GM12878 (cell line): ENCODE results near the gene RBM19. TPM values are rescaled to one million over a fixed set of nuclear protein-coding genes. Genes with fewer than 3 reads are reported as not detected.

Source experiments
- ATAC-seq: fragments of 200-7000 bp; cut with Tn5 transposase; 3 replicates; pipeline ENCODE4 v1.9.1; 2020; ENCODE audit warnings: mild to moderate bottlenecking, moderate library complexity
- BruUV-seq: library from RNA; stranded (reverse); fragments of 400-500 nt; replicated peaks from 2 replicates; lab custom pipeline; 2021; lab: Mats Ljungman, UMichigan
- CTCF ChIA-PET: fragments of 300-600 bp; sonication (Branson Sonifier 250); formaldehyde crosslinking; extraction: SDS; loops from one replicate; lab custom pipeline; 2021; ENCODE audit warnings: inconsistent platforms; lab: Yijun Ruan, JAX
- POLR2A ChIA-PET: fragments of 350-600 bp; formaldehyde crosslinking; extraction: SDS; loops from one replicate; lab custom pipeline; 2021; ENCODE audit warnings: inconsistent platforms; lab: Charles Lee
- RAD21 ChIA-PET: fragments of 300-600 bp; sonication (Branson Sonifier 250); formaldehyde crosslinking; loops from one replicate; lab custom pipeline; 2023; ENCODE audit warnings: antibody characterized with exemption; ENCODE audit not compliant: unreplicated experiment; lab: Charles Lee
- SMC1A ChIA-PET: fragments of 300-600 bp; sonication (Branson Sonifier 250); formaldehyde crosslinking; loops from one replicate; lab custom pipeline; 2023; ENCODE audit not compliant: unreplicated experiment, uncharacterized antibody; lab: Charles Lee
- DNase-seq: peaks from one replicate; pipeline ENCODE4 v3.0.0-alpha.2; 2011; ENCODE audit warnings: low read depth, low spot score
- FAIRE-seq: peaks from 3 replicates; lab custom pipeline; 2011; peaks lifted over from hg19 to GRCh38; lab: Jason Lieb, UNC
- H2AFZ ChIP-seq: 2 replicates; pipeline ENCODE4 v1.6.0; 2011; ENCODE audit warnings: low read depth, low read length, control low read depth; ENCODE audit not compliant: control insufficient read depth
- H3K27ac ChIP-seq: 2 replicates; pipeline ENCODE4 v1.5.1; 2011; ENCODE audit warnings: control low read depth; ENCODE audit not compliant: control insufficient read depth, insufficient read depth
- H3K27me3 ChIP-seq, 2 experiments: replicated peaks in 1 of 2; 2 replicates each; pipeline versions ENCODE4 v1.6.0 to v1.6.1; 2011; ENCODE audit warnings: low read length in 1 of 2; ENCODE audit not compliant: control insufficient read depth in 2 of 2, insufficient read depth in 2 of 2
- H3K36me3 ChIP-seq, 2 experiments: 2 replicates each; pipeline ENCODE4 v1.5.1; 2011; ENCODE audit warnings: low read length in 1 of 2; ENCODE audit not compliant: control insufficient read depth in 2 of 2, insufficient read depth in 2 of 2
- H3K4me1 ChIP-seq: 2 replicates; pipeline ENCODE4 v1.6.1; 2011; ENCODE audit warnings: mild to moderate bottlenecking, low read length, moderate library complexity, mixed read lengths; ENCODE audit not compliant: control insufficient read depth, insufficient read depth
- H3K4me2 ChIP-seq: 2 replicates; pipeline ENCODE4 v1.6.0; 2011; ENCODE audit warnings: control low read depth; ENCODE audit not compliant: control insufficient read depth, insufficient read depth
- H3K4me3 ChIP-seq: fragments of 200-600 bp; sonication (generic); 2 replicates; pipeline ENCODE4 v1.5.1; 2016
- H3K79me2 ChIP-seq: 2 replicates; pipeline ENCODE4 v1.6.0; 2011; ENCODE audit warnings: low read length; ENCODE audit not compliant: control insufficient read depth, insufficient read depth
- H3K9ac ChIP-seq: 2 replicates; pipeline ENCODE4 v1.8.0; 2011; ENCODE audit warnings: low read length, control low read depth, mixed read lengths; ENCODE audit not compliant: control insufficient read depth, insufficient read depth
- H3K9me3 ChIP-seq: replicated peaks from 3 replicates; pipeline ENCODE4 v1.5.1; 2011; ENCODE audit warnings: mild to moderate bottlenecking, low read length; ENCODE audit not compliant: control insufficient read depth, insufficient read depth
- H4K20me1 ChIP-seq: 2 replicates; pipeline ENCODE4 v1.6.0; 2011; ENCODE audit not compliant: control insufficient read depth, insufficient read depth
- CUX1 ChIP-seq: IDR thresholded peaks from 2 replicates; pipeline ENCODE4 v1.6.1; 2012; ENCODE audit warnings: improper control_type of control experiment, low read depth, low read length; ENCODE audit not compliant: insufficient replicate concordance
- EP300 ChIP-seq, 2 experiments: fragments of 150-350 bp in 1 of 2; IDR thresholded peaks; 2 replicates each; pipeline ENCODE4 v1.6.1; 2011 to 2012; ENCODE audit warnings: low read depth in 2 of 2, low read length in 2 of 2, borderline replicate concordance in 1 of 2, improper control_type of control experiment in 1 of 2, inconsistent platforms in 1 of 2; ENCODE audit not compliant: control insufficient read depth in 1 of 2
- ETV6 ChIP-seq, 2 experiments: fragments of 450-650 bp in 1 of 2; IDR thresholded peaks in 1 of 2; conservative IDR thresholded peaks in 1 of 2; 2 replicates each; pipeline ENCODE4 v1.6.1; 2014; ENCODE audit warnings: antibody characterized with exemption in 1 of 2, borderline replicate concordance in 1 of 2, low read depth in 1 of 2, mild to moderate bottlenecking in 1 of 2, moderate library complexity in 1 of 2
- IKZF2 ChIP-seq, 2 experiments: fragments of 450-650 bp; IDR thresholded peaks; 2 replicates each; pipeline ENCODE4 v1.6.1; 2017; ENCODE audit warnings: mild to moderate bottlenecking in 2 of 2, moderate library complexity in 2 of 2
- IRF5 ChIP-seq: fragments of 450-650 bp; IDR thresholded peaks from 2 replicates; pipeline ENCODE4 v1.6.1; 2017; ENCODE audit warnings: borderline replicate concordance
- KLF5 ChIP-seq: fragments of 450-650 bp; IDR thresholded peaks from 2 replicates; pipeline ENCODE4 v1.6.1; 2014; ENCODE audit warnings: mild to moderate bottlenecking; ENCODE audit not compliant: partially characterized antibody
- MEF2A ChIP-seq: IDR thresholded peaks from 2 replicates; pipeline ENCODE4 v1.6.1; 2011; ENCODE audit warnings: low read depth, mild to moderate bottlenecking, low read length, moderate library complexity; ENCODE audit not compliant: insufficient read depth
- RBBP5 ChIP-seq: fragments of 200-600 bp; sonication (generic); conservative IDR thresholded peaks from 2 replicates; pipeline ENCODE4 v1.6.1; 2016
- SMC3 ChIP-seq: IDR thresholded peaks from 2 replicates; pipeline ENCODE4 v1.6.1; 2011; ENCODE audit warnings: low read length, improper control_type of control experiment, borderline replicate concordance
- USF2 ChIP-seq: IDR thresholded peaks from 2 replicates; pipeline ENCODE4 v1.6.1; 2011; ENCODE audit warnings: low read depth, low read length, improper control_type of control experiment, borderline replicate concordance
- ZNF274 ChIP-seq: IDR thresholded peaks from one replicate; pipeline ENCODE4 v1.8.0; 2011; ENCODE audit not compliant: insufficient read length, insufficient read depth
- WGBS: methylation state at CpG from one replicate; pipeline ENCODE4 v1.1.6; 2016; ENCODE audit warnings: low lambda C conversion rate; ENCODE audit not compliant: insufficient replicate concordance, insufficient coverage; ENCODE audit errors: missing lambda C conversion rate; 5-methylcytosine and 5-hydroxymethylcytosine counted together
- in situ Hi-C: fragments of 300-500 bp; cut with MboI; formaldehyde crosslinking; loops from 9 replicates; pipeline ENCODE4 v1.14.3; 2018; ENCODE audit warnings: mixed read lengths
- intact Hi-C: fragments of 100-400 bp; cut with micrococcal nuclease; formaldehyde crosslinking; loops from one replicate; pipeline ENCODE4 v1.14.2; 2022; ENCODE audit not compliant: unreplicated experiment
- polyA plus RNA-seq, 11 experiments: library from polyadenylated mRNA; depleted of rRNA in 4 of 11; unstranded in 6 of 11; stranded (reverse) in 5 of 11; fragments of >200 nt; fragmentation: Nextera tagmentation in 4 of 11; fragmentation: Illumina TruSeq in 1 of 11; extraction: Ambion mirVana in 4 of 11; extraction: Trizol in 1 of 11; gene quantifications; 1 replicate in 1 of 11; 2 replicates in 10 of 11; pipeline versions ENCODE4 v1.2.1 to v1.2.3, GENCODE V29; 2011 to 2016; ENCODE audit warnings: inconsistent platforms in 2 of 11, missing spikeins in 2 of 11, low read depth in 1 of 11
- total RNA-seq, 4 experiments: library from RNA; depleted of rRNA in 3 of 4; stranded (reverse); fragments of >200 nt in 3 of 4; fragmentation: Illumina TruSeq in 1 of 4; extraction: Trizol in 1 of 4; gene quantifications; 2 replicates each; pipeline versions ENCODE4 v1.2.1 to v1.2.3, GENCODE V29; 2013 to 2021

Gene RBM19
- total and polyA plus RNA-seq, 10 of the 15 experiments (the other 5 are each of a cell fraction or from before 2014, with no cell fraction given): 4.2 to 42.9 (median 28.4) TPM

GRCh38 chr12:113880988-113881962, 84.8 kb downstream of the RBM19 start:
- ATAC-seq (no peak), FAIRE-seq (no peak), DNase-seq (no peak)
- H3K27me3 ChIP-seq: no peaks in the 10 kb centered on the region
- in situ Hi-C loops: no loop called here
- H3K9ac ChIP-seq: no peak overlapping the region
- no peak overlapping the region for H3K4me3 ChIP-seq
- H4K20me1 ChIP-seq: no peaks in the 10 kb centered on the region
- BruUV-seq: no TSS peak
- ChIA-PET SMC1A (no interaction called here), RAD21 (no interaction called here), CTCF (no interaction called here), POLR2A (no interaction called here)
- H3K9me3 ChIP-seq: no peaks in the 10 kb centered on the region
- WGBS: 93% methylated on average over 23 of the region's 23 CpGs
- intact Hi-C loops: no loop called here
- no peak overlapping the region for H3K4me2 ChIP-seq
- no peaks in the 10 kb centered on the region for H3K79me2 ChIP-seq
- no peak overlapping the region for H3K27ac ChIP-seq
- H2AFZ ChIP-seq: no peak overlapping the region
- no peaks in the 10 kb centered on the region for H3K4me1 ChIP-seq
- peaks cover 2 to 5% of the 10 kb centered on the region in 2 experiments; a peak in 2 of 4 replicates for H3K36me3 ChIP-seq
- TF ChIP-seq SMC3: no peak
- TF ChIP-seq RBBP5: no peak
- no peak for TF ChIP-seq ETV6 (conservative IDR thresholded peaks at IDR 0.05 in 1 of 2, IDR thresholded peaks at IDR 0.05 in 1 of 2; ENCODE audit: borderline replicate concordance in 1 of 2, low read depth in 1 of 2)
- no peak for TF ChIP-seq IRF5
- TF ChIP-seq KLF5: no peak
- TF ChIP-seq CUX1: no peak
- TF ChIP-seq MEF2A: no peak
- no peak for TF ChIP-seq IKZF2 (IDR thresholded peaks at IDR 0.05)
- no peak for TF ChIP-seq EP300 (IDR thresholded peaks at IDR 0.05; ENCODE audit: borderline replicate concordance in 1 of 2, control insufficient read depth in 1 of 2, low read depth in 2 of 2, low read length in 2 of 2)
- TF ChIP-seq USF2: no peak
- no peak for TF ChIP-seq ZNF274
